ENCODE measurements around the gene ZBTB47.

The ZBTB47 gene

DNA sequence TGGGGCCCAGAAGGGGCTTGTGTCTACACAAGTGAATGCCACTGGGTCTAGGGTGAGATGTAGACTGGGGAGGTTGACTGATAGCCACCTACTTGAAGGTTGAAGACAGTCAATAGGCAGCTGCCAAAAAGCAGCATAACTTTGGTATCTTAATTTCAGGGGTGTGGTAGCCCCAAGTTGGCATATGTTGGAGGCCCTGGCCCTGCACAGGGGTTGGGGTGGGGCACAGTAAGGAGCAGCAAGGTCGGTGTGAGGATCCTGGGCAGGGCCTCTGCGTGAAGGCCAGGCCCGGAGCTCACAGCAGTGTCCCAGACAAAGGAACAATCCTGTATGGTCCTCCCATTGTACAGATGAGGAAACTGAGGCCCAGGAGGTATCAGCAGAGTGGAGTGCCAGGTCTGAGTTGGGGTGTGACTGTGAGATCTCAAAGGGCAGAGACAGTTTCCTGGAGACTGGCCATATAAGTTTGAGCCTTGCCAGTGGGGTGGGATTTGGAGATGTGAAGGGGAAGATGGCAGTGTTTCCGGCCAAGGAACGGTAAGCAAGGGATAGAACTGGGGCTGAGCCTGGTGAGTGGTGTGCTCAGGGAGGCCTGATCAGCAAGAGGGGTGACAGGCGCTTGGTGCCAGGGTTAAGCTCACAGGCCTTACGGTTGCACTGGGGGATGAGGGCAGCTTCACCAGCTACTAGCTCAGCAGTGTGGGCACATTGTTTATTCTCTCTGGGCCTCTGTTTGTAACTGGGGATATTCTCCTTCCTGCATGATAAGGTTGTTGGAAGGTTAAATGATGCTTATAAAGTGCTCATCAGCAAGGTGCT lies 33.5 kb downstream of the ZBTB47 start:
- DNase-seq, result no peak

DNA sequence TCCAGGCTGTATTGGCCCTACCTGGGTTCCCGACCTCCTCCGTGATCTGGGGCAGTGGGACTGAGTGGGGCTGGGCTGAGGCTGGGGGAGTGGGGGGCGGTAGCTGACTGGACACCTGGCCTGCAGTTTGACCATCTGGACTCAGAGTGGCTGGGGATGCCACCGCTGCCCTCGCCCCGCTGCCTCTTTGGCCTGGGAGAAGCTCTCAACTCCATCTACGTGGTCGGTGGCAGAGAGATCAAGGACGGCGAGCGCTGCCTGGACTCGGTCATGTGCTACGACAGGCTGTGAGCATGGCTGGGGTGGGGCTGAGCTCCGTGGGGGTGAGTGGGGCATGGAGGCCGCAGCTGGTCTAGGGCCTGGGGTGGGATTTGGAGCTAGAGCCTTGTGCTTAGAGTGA lies 34.5 kb downstream of the ZBTB47 start:
- no peak for DNase-seq

GRCh38 chr3:42688487-42689420 lies 35.3 kb downstream of the ZBTB47 start:
- DNase-seq, result no peak

- DNase-seq, result no peak
Measured at GRCh38 chr3:42689421-42690014, 36.0 kb downstream of the ZBTB47 start.

GRCh38 chr3:42690191-42690590 lies 36.7 kb downstream of the ZBTB47 start:
- no peak for DNase-seq

DNA sequence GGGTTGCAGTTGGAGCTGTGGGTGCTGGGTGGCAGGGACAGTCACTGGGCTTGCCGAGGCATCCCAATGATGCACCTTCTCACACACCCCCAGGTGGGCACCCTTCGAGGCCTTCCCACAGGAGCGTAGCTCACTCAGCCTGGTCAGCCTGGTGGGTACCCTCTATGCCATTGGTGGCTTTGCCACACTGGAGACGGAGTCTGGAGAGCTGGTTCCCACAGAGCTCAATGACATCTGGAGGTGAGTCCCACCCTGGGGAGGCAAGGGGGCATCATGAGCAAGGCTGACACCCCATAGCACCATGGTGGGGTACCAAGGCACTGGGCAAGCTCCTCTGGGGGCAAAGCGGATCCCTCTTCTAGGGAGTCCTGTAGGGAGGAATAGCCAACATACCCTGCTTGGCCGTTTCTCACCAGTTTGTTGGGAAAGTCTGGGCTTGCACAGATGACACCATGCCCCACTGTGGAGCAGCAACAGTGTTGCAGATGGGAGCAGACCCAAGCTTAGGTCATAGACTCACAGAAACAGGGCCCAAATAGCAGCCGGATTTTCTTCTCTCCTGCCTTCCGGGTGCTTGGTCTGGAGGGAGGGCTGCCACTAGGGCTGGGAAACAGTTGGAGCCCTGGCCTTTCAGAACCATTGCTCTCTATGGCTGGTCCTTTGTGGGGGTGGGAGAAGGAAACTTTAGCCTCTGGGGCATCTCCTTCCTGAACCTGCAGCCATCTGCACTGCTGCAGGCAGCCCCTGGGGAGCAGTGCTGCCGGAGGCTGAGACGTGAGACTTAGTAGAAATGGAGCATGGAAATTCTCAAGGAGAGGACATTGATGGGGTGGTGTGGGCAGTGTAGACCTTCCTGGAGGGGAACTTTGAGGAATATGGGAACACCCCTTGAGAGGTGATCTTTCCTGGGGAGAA lies 37.5 kb downstream of the ZBTB47 start:
- no peak for DNase-seq

DNA sequence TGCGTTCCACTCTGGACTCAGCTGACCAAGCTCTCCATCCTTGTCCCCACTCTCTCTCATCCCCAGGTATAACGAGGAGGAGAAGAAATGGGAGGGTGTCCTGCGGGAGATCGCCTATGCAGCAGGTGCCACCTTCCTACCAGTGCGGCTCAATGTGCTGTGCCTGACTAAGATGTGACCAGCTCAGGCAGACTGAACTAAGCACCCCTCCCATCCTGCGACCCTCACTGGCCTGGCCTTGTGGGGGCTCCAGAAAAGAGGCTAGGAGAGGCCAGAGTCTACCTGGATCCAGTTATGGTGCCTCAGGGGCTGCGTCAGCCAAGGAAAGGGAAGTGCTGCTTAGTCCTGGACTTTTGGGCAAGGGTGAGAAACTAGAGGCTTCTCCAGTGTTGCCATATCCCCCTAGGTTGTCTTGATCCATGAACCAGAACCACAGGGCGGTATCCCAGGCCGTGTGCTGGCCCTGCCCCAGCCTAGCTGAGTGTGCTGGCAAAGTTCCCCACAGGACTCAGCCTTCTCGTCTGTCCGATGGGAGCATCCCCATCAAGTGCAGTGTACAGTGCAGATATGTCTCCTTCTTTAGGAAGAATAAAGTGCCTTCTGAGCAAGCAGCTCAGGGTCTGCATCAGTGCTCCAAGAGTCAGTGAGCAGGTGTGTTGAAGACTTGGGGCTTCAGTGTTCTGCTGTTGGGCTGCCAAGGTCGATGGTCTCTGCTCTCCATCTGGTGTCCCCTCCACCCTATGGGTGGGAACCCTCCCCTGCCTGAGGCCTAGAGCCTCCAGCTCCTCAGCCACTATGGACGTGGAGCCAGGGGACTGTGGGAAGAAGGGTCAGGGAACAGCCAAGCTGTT lies 38.5 kb downstream of the ZBTB47 start:
- no peak for DNase-seq

DNA sequence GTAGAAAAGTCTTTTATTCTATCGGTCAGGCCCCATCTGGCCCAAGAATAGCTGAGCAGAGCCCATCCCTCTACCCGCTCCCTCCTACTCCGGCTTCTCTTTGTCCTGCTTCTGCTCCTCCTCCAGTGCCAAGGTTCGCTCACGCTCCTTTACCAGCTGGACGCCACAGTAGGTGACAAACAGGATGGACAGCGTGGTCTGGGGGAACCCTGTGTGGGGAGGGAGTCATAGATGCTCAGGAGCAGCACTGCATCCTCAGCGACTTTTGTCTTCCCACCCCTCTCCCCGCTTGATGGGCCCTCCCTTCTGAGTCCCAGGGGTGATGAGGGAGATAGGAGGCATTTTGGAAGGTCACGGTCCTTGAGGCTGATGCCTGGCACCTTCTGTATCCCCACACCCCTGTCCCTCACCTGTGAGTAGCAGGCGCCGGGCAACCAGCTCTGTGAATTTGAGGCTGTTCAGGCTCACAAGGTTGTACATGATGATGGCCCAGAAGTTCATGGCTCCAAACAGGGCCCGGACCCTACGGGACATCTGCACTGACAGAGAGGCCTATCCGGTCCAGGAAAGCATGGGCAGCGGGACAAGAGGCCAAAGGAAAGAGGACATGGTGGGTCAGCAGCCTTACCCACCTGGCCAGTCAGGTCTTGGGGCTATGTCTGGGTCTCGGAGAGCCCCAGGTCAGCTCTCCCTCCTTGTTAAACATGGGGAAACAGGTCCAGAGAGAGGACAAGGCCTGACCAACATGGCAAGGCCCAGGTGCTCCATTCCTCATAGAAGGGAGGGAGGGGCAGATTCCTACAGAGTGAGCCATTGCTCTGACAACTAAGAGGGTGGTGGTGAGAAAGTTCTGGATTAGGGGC lies 39.4 kb downstream of the ZBTB47 start:
- no peak for DNase-seq

GRCh38 chr3:42693530-42693930 lies 40.0 kb downstream of the ZBTB47 start:
- no peak for DNase-seq

- no peak for DNase-seq
Measured at GRCh38 chr3:42694366-42694765, 40.9 kb downstream of the ZBTB47 start.

GRCh38 chr3:42696356-42697288 lies 43.1 kb downstream of the ZBTB47 start:
- no peak for DNase-seq

GRCh38 chr3:42697289-42698051 lies 44.0 kb downstream of the ZBTB47 start:
- DNase-seq, result no peak

DNA sequence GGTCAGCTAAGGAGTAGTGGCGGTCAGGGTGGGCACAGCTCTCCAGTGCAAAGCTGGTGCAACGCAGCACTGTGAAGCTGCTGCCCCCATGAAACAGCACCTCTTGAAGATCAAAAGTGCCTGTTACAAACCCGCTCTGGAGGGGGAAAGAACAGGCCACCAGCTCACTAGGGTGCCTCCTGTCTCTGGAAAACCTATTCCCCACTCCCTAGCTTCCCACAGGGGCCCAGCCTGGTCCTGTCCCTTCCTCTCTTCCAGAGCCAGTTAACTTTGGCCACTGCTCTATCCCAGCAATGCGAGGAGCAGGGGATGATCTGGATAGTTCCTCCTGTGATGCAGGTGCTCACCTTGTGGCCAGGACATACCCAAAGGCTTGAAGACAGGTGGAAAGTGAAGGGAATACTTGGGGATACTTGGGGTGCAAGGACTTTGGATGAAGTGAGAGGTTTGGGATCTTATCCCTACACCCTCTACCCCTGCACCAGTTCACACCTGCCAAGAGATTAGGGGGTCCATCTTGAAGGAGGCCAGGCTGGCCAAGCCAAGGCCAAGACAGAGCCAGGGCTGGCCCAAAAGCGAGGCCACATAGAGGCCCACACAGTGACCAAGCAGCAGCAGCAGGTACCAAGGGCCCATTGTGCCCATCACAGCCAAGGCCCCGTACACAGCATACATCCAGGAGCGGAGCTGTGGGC lies 44.9 kb downstream of the ZBTB47 start:
- no peak for DNase-seq

DNA sequence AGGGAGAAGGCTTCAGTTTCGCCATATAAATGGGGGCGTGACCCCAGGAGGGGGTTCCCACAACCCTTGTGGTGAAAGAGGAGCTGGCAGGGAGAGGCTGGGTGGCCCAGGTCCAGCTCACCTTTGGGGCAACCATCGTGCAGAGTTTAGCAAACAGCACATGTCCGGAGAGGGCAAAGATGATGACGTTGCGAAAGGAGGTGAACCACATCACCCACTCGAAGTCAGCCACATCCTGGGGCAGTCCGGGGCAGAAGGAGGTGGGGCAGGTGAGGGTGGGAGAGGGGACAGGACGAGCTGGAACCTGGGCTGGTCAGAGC lies 45.4 kb downstream of the ZBTB47 start:
- DNase-seq, result no peak

DNA sequence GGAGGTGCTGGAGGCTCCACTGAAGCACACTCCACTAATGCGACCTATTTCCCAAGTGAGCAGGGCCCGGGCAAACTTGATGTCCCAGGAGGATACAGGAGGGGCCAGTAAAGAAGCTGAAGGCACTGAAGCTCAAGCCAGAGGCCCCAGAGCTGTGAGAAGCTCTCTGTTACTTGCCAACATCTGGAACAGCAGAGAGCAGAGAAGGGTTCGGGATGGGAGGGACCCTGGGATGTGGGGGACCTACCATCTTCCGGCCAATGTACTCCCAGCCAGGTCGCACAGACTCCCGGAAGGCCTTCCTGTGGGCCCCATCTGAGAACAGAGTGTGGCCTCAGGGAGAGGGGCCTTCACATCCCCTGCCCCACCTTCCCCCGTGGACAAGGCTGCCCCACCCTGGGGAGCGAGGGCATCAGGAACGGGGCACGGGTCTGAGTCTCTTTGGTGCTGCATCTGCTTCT lies 46.0 kb downstream of the ZBTB47 start:
- DNase-seq, result no peak

DNA sequence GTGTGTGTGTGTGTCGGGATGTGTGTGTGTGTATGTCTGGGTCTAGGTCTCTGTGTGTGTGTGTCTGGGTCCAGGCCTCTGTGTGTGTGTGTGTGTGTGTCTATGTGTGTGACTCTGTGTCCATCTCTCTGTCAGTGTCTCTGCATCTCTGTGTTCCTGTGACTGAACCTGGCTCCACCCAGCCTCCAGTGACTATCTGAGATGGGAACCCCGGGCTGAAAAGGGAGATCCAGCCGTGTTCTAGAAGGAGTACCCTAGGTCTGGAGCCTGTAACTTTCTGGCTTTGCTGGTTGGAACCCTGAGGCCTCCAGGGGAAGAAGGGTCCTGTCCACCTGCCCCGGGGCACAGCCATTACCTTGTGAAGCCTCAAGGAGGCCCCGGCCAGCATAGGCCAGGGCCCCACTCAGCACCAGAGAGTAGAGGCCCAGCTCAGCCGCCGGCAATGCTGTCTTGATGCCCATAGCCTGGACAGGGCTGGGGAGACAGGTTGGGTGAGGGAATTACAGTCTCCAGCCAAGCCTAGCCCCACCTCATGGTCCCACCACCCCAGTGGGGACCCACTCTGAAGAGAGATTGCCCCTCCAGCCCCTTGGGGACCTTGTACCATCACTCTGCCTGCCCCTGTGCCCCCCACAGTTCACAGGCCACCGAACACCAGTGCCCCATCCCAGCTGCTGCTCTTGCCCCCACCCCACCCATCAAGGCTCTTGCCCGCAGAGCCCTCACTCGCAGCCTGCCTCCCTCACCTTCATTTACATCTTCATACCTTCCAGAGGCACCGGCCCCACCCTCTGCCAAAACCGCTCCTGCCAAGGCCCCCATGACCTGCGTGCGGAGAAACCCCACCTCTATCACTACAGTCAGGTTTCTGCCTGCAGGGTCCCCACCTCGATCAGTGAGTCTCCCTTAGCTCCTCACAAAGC lies 47.1 kb downstream of the ZBTB47 start:
- no peak for DNase-seq

Data from stimulated activated CD4-positive, alpha-beta T cell treated with anti-CD3 and anti-CD28 coated beads, Interleukin-4, amount 100 ng/mL, for 1 hour (primary cell).